ENCODE measurements around the gene ADAMTS3.

ADAMTS3 gene

GRCh38 chr4:72300126-72300525 is 268.9 kb downstream of the ADAMTS3 start:
- DNase-seq (ENCODE audit: low read depth in 2 of 2): no peak

DNA sequence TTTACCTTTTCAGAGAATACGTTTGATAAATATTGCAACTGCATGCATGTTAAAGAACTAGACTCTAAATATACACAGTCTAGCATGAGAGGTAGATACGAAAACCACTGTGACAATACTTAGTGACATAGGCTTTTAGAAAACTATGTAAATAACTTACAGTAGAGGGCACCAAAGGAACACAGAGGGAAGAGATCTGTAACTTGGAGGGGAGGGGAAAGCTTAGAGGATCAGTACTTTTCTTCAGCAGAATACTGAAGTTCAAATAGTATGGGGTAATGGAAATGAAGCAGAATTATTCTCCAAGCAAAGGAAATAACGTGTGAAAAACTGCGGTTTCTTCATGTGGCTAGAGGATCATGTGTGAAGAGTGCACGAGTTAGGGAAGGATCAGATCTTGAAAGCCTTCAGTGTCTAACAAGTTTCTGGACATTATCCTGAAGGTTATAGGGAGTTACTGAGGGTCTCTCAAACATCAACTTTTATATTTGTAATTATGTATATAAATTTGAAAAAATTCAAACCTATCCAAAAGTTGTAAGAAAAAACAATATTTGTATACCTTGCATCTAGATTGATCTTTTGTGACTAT is 273.0 kb downstream of the ADAMTS3 start:
- no peak for DNase-seq (ENCODE audit: low read depth in 2 of 2)

DNA sequence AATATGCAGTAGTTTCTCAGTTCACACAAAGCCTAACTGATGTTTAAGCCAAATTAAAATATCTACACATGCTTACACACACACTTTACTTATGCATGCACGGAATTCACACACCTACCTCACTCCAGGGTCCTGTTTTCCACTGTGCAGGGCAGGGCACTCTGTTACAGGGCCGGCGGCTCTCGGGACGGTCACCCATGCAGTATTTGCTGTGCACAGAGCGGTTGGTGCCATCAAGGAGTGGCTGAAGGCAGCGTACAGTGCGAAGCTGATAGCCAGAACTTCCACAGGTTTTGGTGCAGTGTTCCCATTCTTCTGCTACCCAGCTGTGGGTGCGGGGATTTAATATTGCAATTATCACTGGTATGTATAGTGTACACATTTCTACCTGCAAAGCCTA is 278.3 kb downstream of the ADAMTS3 start:
- DNase-seq (ENCODE audit: low read depth in 2 of 2): no peak

- DNase-seq (ENCODE audit: low read depth in 2 of 2): no peak
These were observed 282.1 kb downstream of the ADAMTS3 start for GRCh38 chr4:72286910-72287309.

DNA sequence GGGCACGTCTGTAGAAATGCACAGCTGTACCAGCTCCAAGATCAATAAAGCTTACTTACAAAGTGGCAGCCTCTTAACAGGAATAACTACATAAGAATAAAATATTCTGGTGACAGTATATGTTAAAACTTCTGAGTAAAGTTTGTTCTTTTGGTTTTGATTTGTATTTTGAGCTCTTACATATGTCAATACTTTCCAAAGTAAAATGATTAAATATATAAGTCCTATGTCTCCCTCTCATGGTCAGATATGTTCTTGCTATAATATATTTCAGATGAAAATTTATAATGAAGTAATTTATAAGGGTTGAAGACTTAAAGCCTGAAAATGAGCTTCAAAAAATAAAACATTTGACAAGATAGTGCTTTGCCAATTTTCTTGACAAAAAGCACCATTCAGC is 282.8 kb downstream of the ADAMTS3 start:
- no peak for DNase-seq (ENCODE audit: low read depth in 2 of 2)

GRCh38 chr4:72283357-72283756 is 285.7 kb downstream of the ADAMTS3 start:
- DNase-seq (ENCODE audit: low read depth in 2 of 2): no peak

- DNase-seq (ENCODE audit: low read depth in 2 of 2): no peak
These were observed 288.8 kb downstream of the ADAMTS3 start for GRCh38 chr4:72280252-72280651.

DNA sequence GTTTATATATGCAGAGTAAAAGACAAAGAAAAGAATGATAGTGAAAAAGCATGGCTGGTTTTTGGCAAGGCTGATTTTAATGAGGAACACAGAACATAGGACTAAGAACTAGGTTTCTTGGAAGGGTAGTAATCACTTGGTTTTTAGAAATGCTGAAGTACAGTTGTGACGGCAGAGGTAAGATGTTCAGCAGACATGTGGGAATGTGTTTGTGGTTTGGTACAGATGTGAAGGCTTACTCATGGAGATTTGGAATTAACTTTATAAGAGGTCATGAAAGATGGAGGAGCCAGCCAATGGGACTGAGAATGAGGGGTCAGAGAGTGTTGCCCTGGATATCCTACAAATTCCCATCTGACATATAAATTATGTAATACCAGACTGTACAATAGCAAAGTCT is 293.6 kb downstream of the ADAMTS3 start:
- DNase-seq (ENCODE audit: low read depth in 2 of 2): no peak

DNA sequence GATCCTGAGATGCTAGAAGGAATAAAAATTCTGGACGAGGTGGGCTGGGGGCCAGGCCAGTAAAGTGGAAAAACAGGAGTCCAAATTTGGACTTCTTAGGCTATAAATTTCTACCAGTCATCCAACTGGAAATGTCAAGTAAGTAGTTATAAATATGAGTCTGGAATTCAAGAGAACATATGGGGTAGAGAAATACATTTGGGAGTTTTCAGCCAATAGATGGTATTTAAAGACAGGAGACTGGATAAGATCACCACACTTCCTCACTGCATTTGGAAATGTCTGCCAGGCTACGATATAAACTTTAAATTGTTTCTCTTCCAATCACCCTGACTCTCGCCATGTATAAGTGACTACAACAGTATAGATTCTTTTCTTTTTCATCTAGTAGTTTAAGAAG is 294.8 kb downstream of the ADAMTS3 start:
- DNase-seq (ENCODE audit: low read depth in 2 of 2): no peak

DNA sequence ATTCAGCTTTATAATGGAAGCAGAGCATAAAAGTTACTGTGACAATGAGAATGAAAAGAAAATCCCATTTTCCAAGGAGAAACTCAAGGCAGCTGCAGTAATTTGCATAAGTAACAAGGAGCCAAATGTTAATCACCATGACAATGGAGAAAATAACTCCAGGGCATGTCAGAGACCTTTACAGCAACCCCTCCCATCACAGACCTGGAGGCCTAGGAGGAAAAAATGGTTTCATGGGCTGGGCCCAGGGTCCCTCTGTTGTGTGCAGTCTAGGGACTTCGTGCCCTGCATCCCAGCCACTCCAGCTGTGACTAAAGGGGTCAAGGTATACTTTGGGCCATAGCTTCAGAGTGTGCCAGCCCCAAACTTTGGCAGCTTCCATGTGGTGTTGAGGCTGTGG is 313.8 kb downstream of the ADAMTS3 start:
- DNase-seq (ENCODE audit: low read depth in 2 of 2): no peak

GRCh38 chr4:72243641-72244040 is 325.4 kb downstream of the ADAMTS3 start:
- DNase-seq (ENCODE audit: low read depth in 2 of 2): no peak

DNA sequence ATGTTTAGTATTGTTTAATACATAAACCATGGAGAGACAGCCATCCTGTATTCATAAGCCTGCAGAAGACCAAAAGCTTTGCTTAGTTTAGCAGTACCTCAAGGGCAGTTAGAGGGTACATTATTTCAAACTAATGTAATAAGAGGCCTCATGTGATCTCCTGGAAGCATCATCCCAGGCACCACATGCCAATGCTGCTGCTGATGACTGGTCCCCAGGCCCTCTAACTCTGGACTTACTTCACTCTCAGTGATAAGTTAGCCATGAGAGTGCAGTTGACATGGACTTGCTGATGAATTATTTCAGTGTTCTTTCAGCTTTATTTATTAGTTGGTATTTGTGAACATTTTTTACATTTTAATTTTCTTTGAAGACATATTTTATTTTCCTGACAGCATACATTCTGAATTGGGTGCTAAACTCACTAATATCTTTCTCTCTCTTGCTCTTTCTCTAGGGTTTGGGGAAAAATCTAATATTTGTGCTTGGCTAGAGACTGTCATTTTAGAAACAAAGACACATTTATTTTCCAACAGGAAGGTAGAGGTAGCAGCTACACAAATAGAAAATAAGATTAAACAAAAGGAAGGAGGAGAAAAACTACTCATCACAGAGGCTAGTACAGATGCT is 329.4 kb downstream of the ADAMTS3 start:
- DNase-seq (ENCODE audit: low read depth in 2 of 2): no peak
